SK-N-SH (cell line): Measurements from ENCODE around the gene LURAP1L. TPM values are rescaled to one million over a fixed set of nuclear protein-coding genes. Genes with fewer than 3 reads are reported as not detected.

ENCODE experiments used
- CTCF ChIA-PET: fragments of 300-600, 350-600 bp; formaldehyde crosslinking; extraction: SDS; loops from one replicate; lab custom pipeline; 2021; lab: Yijun Ruan, JAX
- POLR2A ChIA-PET: fragments of 350-600 bp; sonication (Branson Sonifier 250); formaldehyde crosslinking; extraction: SDS; loops from one replicate; lab custom pipeline; 2020; ENCODE audit warnings: antibody characterized with exemption, inconsistent platforms; lab: Yijun Ruan, JAX
- DNase-seq: peaks from one replicate; pipeline ENCODE4 v3.0.0; 2012
- H2AFZ ChIP-seq: fragments of 200-600 bp; sonication (generic); 2 replicates; pipeline ENCODE4 v1.8.1; 2016; ENCODE audit warnings: antibody characterized with exemption, mild to moderate bottlenecking, low read depth
- H3F3A ChIP-seq: fragments of 200-600 bp; sonication (generic); replicated peaks from 2 replicates; pipeline ENCODE3; 2016; ENCODE audit warnings: antibody characterized with exemption, mild to moderate bottlenecking; ENCODE audit not compliant: insufficient read depth
- H3K27ac ChIP-seq, 2 experiments: fragments of 200-500 bp in 1 of 2; fragments of 200-600 bp in 1 of 2; sonication (Bioruptor generic) in 1 of 2; sonication (generic), shearing (Covaris generic) in 1 of 2; 2 replicates each; pipeline versions ENCODE4 v1.5.1 to v1.6.1; 2014 to 2016; ENCODE audit warnings: low read depth in 2 of 2, inconsistent platforms in 1 of 2, low read length in 1 of 2, mild to moderate bottlenecking in 1 of 2, mixed read lengths in 1 of 2
- H3K27me3 ChIP-seq: fragments of 200-600 bp; sonication (generic), shearing (Covaris generic); 2 replicates; pipeline ENCODE4 v1.6.1; 2016; ENCODE audit warnings: mixed run types; ENCODE audit not compliant: insufficient read depth
- H3K36me3 ChIP-seq, 2 experiments: fragments of 200-500 bp in 1 of 2; fragments of 200-600 bp in 1 of 2; sonication (Bioruptor generic) in 1 of 2; sonication (generic) in 1 of 2; replicated peaks in 1 of 2; 2 replicates each; pipeline versions ENCODE3 to v1.5.1; 2014 to 2016; ENCODE audit warnings: low read length in 1 of 2, mild to moderate bottlenecking in 1 of 2; ENCODE audit not compliant: insufficient read depth in 2 of 2, control insufficient read depth in 1 of 2
- H3K4me1 ChIP-seq, 2 experiments: fragments of 200-500 bp in 1 of 2; fragments of 200-600 bp in 1 of 2; sonication (Bioruptor generic) in 1 of 2; sonication (generic), shearing (Covaris generic) in 1 of 2; 2 replicates each; pipeline versions ENCODE4 v1.5.1 to v1.6.1; 2014 to 2016; ENCODE audit warnings: low read depth in 1 of 2, low read length in 1 of 2, mixed run types in 1 of 2; ENCODE audit not compliant: insufficient read depth in 2 of 2, control insufficient read depth in 1 of 2
- H3K4me2 ChIP-seq: fragments of 200-600 bp; sonication (generic), shearing (Covaris generic); 2 replicates; pipeline ENCODE4 v1.6.1; 2017; ENCODE audit warnings: mixed run types
- H3K4me3 ChIP-seq, 2 experiments: fragments of 200-500 bp in 1 of 2; fragments of 200-600 bp in 1 of 2; sonication (Bioruptor generic) in 1 of 2; sonication (generic), shearing (Covaris generic) in 1 of 2; 2 replicates each; pipeline versions ENCODE4 v1.5.1 to v1.8.1; 2014 to 2016; ENCODE audit warnings: low read depth in 2 of 2, inconsistent platforms in 1 of 2, low read length in 1 of 2, mild to moderate bottlenecking in 1 of 2, mixed read lengths in 1 of 2, moderate library complexity in 1 of 2
- H3K79me2 ChIP-seq: fragments of 200-600 bp; sonication (generic); 2 replicates; pipeline ENCODE4 v1.8.1; 2017; ENCODE audit warnings: mild to moderate bottlenecking; ENCODE audit not compliant: insufficient read depth
- H3K9ac ChIP-seq: fragments of 200-600 bp; sonication (generic); 2 replicates; pipeline ENCODE4 v1.6.1; 2017; ENCODE audit warnings: mixed run types
- H3K9me2 ChIP-seq: fragments of 200-600 bp; sonication (generic); 2 replicates; pipeline ENCODE4 v1.6.1; 2017; ENCODE audit warnings: mixed run types
- H3K9me3 ChIP-seq: fragments of 200-600 bp; sonication (generic); 2 replicates; pipeline ENCODE4 v1.6.1; 2017; ENCODE audit warnings: mixed run types, mild to moderate bottlenecking, moderate library complexity
- H4K20me1 ChIP-seq: fragments of 200-600 bp; sonication (generic); 2 replicates; pipeline ENCODE4 v1.6.1; 2017; ENCODE audit warnings: mild to moderate bottlenecking, mixed run types; ENCODE audit not compliant: insufficient read depth
- CHD2 ChIP-seq: fragments of 150-350 bp; IDR thresholded peaks from 2 replicates; pipeline ENCODE4 v1.6.1; 2018; ENCODE audit warnings: low read length; ENCODE audit not compliant: partially characterized antibody
- CTCF ChIP-seq: fragments of 200-600 bp; sonication (generic); IDR thresholded peaks from 2 replicates; pipeline ENCODE4 v1.6.1; 2017; ENCODE audit warnings: antibody characterized with exemption, mild to moderate bottlenecking, moderate library complexity
- EP300 ChIP-seq, 2 experiments: IDR thresholded peaks; 2 replicates each; pipeline versions ENCODE4 v1.4.0 to v1.6.1; 2012; ENCODE audit warnings: borderline replicate concordance in 1 of 2, low read depth in 1 of 2, low read length in 1 of 2
- FOSL2 ChIP-seq: IDR thresholded peaks from 2 replicates; pipeline ENCODE4 v1.4.0; 2012; ENCODE audit warnings: low read depth, mild to moderate bottlenecking, moderate library complexity, borderline replicate concordance
- FOXJ3 ChIP-seq: sonication (generic); formaldehyde crosslinking; IDR thresholded peaks from 2 replicates; pipeline ENCODE4 v1.5.1; 2020; ENCODE audit warnings: mild to moderate bottlenecking, missing genetic modification reagents
- GABPA ChIP-seq: IDR thresholded peaks from 2 replicates; pipeline ENCODE4 v1.4.0; 2012; ENCODE audit warnings: low read depth, mild to moderate bottlenecking
- GATA2 ChIP-seq: sonication (generic); formaldehyde crosslinking; IDR thresholded peaks from 2 replicates; pipeline ENCODE4 v1.5.0; 2020; ENCODE audit warnings: mild to moderate bottlenecking, missing genetic modification reagents
- JUND ChIP-seq: IDR thresholded peaks from 2 replicates; pipeline ENCODE4 v1.4.0; 2012
- MAX ChIP-seq: IDR thresholded peaks from 2 replicates; pipeline ENCODE4 v1.4.0; 2012; ENCODE audit warnings: low read depth
- MXI1 ChIP-seq: IDR thresholded peaks from 2 replicates; pipeline ENCODE4 v1.6.1; 2012; ENCODE audit warnings: mild to moderate bottlenecking, low read depth, low read length, improper control_type of control experiment
- NRF1 ChIP-seq: IDR thresholded peaks from 2 replicates; pipeline ENCODE4 v1.6.1; 2012; ENCODE audit warnings: low read depth, mild to moderate bottlenecking, low read length
- RAD21 ChIP-seq: IDR thresholded peaks from 2 replicates; pipeline ENCODE4 v1.6.1; 2012; ENCODE audit warnings: mild to moderate bottlenecking, low read length
- RFX5 ChIP-seq: IDR thresholded peaks from 2 replicates; pipeline ENCODE4 v1.6.1; 2012; ENCODE audit warnings: mild to moderate bottlenecking, improper control_type of control experiment, low read length
- RXRA ChIP-seq: IDR thresholded peaks from 2 replicates; pipeline ENCODE4 v1.4.0; 2012; ENCODE audit warnings: low read depth, mild to moderate bottlenecking, borderline replicate concordance
- SIN3A ChIP-seq: IDR thresholded peaks from 2 replicates; pipeline ENCODE4 v1.6.1; 2012; ENCODE audit warnings: low read depth, mild to moderate bottlenecking, low read length, moderate library complexity, borderline replicate concordance
- SMC3 ChIP-seq: IDR thresholded peaks from 2 replicates; pipeline ENCODE4 v1.6.1; 2012; ENCODE audit warnings: low read depth, low read length, improper control_type of control experiment
- TAF1 ChIP-seq: IDR thresholded peaks from 2 replicates; pipeline ENCODE4 v1.6.1; 2012; ENCODE audit warnings: low read depth, mild to moderate bottlenecking, low read length, moderate library complexity, borderline replicate concordance
- TCF12 ChIP-seq: IDR thresholded peaks from 2 replicates; pipeline ENCODE4 v1.4.0; 2012
- TEAD4 ChIP-seq: IDR thresholded peaks from 2 replicates; pipeline ENCODE4 v1.4.0; 2012; ENCODE audit warnings: mild to moderate bottlenecking, borderline replicate concordance; ENCODE audit not compliant: insufficient read depth
- USF1 ChIP-seq: IDR thresholded peaks from 2 replicates; pipeline ENCODE4 v1.4.0; 2012; ENCODE audit warnings: low read depth, borderline replicate concordance
- USF2 ChIP-seq: fragments of 150-350 bp; IDR thresholded peaks from 2 replicates; pipeline ENCODE4 v1.6.1; 2017; ENCODE audit warnings: antibody characterized with exemption, low read length, low read depth, borderline replicate concordance
- YY1 ChIP-seq: IDR thresholded peaks from 2 replicates; pipeline ENCODE4 v1.4.0; 2012; ENCODE audit warnings: low read depth, mild to moderate bottlenecking
- WGBS: methylation state at CpG from one replicate; pipeline ENCODE4 v1.1.6; 2017; ENCODE audit warnings: low lambda C conversion rate; 5-methylcytosine and 5-hydroxymethylcytosine counted together
- polyA plus RNA-seq, 3 experiments: library from polyadenylated mRNA; depleted of rRNA; stranded (reverse); fragments of >200 nt; gene quantifications; 2 replicates each; pipeline ENCODE4 v1.2.3, GENCODE V29; 2012
- TF ChIP-seq, protein P1 (sequence below): fragments of 150-350 bp; IDR thresholded peaks from 2 replicates; pipeline ENCODE4 v1.6.1; 2016; ENCODE audit warnings: mild to moderate bottlenecking, low read depth, low read length
- TF ChIP-seq, protein P2 (sequence below): IDR thresholded peaks from 2 replicates; pipeline ENCODE4 v1.4.0; 2012; ENCODE audit warnings: low read depth, borderline replicate concordance

Gene LURAP1L, protein sequence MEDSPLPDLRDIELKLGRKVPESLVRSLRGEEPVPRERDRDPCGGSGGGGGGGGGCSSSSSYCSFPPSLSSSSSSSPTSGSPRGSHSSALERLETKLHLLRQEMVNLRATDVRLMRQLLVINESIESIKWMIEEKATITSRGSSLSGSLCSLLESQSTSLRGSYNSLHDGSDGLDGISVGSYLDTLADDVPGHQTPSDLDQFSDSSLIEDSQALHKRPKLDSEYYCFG
- 3.4 and 4.0 TPM in 2 replicates for polyA plus RNA-seq (2012; rRNA removed)
- polyA plus RNA-seq (2012; cell fraction: cytosol; rRNA removed) = 2.8 and 2.9 TPM in 2 replicates
- polyA plus RNA-seq (2012; cell fraction: nucleus; rRNA removed) = 5.0 and 8.9 TPM in 2 replicates

DNA sequence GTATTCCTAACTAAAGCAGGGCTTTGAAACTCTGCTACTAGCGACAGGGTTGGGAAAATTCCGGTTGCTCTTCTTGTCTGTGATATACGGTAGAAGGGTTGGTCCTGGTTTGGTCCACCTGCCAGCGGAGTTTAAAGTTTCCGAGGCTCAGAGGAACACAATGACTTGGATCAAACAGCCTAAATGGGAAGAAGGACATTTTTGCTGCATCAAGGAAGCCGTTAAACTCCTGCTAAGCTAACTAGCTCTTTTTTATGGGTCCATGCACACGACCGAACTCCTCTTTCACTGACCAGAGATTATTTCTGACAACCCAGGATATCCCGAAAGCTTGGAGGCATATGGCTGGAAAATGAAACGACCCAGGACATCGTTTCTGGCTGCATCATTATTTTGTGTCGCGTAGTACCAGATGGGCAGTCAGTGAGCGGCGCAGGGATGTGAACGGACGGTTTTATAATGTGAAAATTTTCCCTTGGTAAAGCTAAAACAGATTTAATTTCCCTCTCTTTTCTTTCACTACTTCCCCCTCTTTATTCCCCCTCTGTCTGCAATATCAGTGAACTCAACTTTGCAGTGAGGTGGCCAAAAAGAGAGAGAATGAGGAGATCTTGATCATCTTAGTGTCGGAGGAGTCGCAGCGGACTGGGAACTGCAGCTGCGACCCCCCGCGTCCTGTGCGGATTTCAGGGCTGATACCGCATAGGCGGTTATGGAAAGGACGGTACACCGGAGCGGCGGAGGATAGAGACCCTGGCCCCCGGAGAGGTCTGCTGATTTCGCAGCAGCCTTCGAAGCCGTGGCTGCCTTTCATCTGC lies at the start of gene LURAP1L:
TSS of gene LURAP1L (plus strand) at position 160 of the 818 bp plus-strand sequence. CDS start 696 bp downstream, outside the sequence.
- no peaks in the 10 kb centered on the region for H3K79me2 ChIP-seq
- WGBS = under 1% methylated on average over 28 of the region's 34 CpGs
- H3K4me2 ChIP-seq = peak within 1 kb of the TSS; percentile 85
- no peaks in the 10 kb centered on the region for H3K27me3 ChIP-seq
- peak within 1 kb of the TSS; percentile 64 to 87; a peak in 3 of 4 replicates for H3K27ac ChIP-seq
- ChIA-PET POLR2A (interaction anchor here (1.0 to 2.0 kb wide), 4 partner anchors 39 to 108 kb away, joined by 3 to 14 read pairs (median 3); no protein-coding TSS in a partner anchor), CTCF (interaction anchor here (0.9 to 3.2 kb wide), 24 partner anchors 16 to 350 kb away, joined by 3 to 21 read pairs (median 6); no protein-coding TSS in a partner anchor)
- H3K36me3 ChIP-seq = no peaks in the 10 kb centered on the region
- H3F3A ChIP-seq = peaks cover 8% of the 10 kb centered on the region
- H3K9ac ChIP-seq = peak within 1 kb of the TSS; percentile 63; the same call in 1 of the 2 replicates
- H3K9me3 ChIP-seq = no peaks in the 10 kb centered on the region
- H3K4me1 ChIP-seq = peaks cover 0 to 5% of the 10 kb centered on the region in 2 experiments; a peak in 2 of 4 replicates
- peak; percentile 59 for DNase-seq
- peak within 1 kb of the TSS; percentile 74 to 75 for H3K4me3 ChIP-seq
- H3K9me2 ChIP-seq = no peaks in the 10 kb centered on the region
- H2AFZ ChIP-seq = peak within 1 kb of the TSS; percentile 98
- H4K20me1 ChIP-seq = no peaks in the 10 kb centered on the region
- TF ChIP-seq TCF12 = no peak
- no peak for TF ChIP-seq USF1
- TF ChIP-seq EP300 (IDR thresholded peaks at IDR 0.05; ENCODE audit: borderline replicate concordance in 1 of 2, low read depth in 1 of 2, low read length in 1 of 2) = no peak
- no peak for TF ChIP-seq SMC3
- TF ChIP-seq GABPA = no peak
- TF ChIP-seq CTCF = no peak
- TF ChIP-seq CHD2 = no peak
- TF ChIP-seq JUND = no peak
- TF ChIP-seq RAD21 = peak; percentile 14; the same call in 1 of the 2 replicates
- peak; percentile 35; the same call in 1 of the 2 replicates for TF ChIP-seq MAX
- no peak for TF ChIP-seq TEAD4
- no peak for TF ChIP-seq FOSL2
- TF ChIP-seq, protein P1, sequence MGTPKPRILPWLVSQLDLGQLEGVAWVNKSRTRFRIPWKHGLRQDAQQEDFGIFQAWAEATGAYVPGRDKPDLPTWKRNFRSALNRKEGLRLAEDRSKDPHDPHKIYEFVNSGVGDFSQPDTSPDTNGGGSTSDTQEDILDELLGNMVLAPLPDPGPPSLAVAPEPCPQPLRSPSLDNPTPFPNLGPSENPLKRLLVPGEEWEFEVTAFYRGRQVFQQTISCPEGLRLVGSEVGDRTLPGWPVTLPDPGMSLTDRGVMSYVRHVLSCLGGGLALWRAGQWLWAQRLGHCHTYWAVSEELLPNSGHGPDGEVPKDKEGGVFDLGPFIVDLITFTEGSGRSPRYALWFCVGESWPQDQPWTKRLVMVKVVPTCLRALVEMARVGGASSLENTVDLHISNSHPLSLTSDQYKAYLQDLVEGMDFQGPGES = no peak
- peak; percentile 16; the same call in 1 of the 2 replicates for TF ChIP-seq GATA2 (CRISPR knock-in tag)
- TF ChIP-seq FOXJ3 (CRISPR knock-in tag) = no peak
- TF ChIP-seq RXRA = no peak
- TF ChIP-seq NRF1 = no peak
- TF ChIP-seq RFX5 = no peak
- TF ChIP-seq TAF1 = no peak
- TF ChIP-seq, protein P2, sequence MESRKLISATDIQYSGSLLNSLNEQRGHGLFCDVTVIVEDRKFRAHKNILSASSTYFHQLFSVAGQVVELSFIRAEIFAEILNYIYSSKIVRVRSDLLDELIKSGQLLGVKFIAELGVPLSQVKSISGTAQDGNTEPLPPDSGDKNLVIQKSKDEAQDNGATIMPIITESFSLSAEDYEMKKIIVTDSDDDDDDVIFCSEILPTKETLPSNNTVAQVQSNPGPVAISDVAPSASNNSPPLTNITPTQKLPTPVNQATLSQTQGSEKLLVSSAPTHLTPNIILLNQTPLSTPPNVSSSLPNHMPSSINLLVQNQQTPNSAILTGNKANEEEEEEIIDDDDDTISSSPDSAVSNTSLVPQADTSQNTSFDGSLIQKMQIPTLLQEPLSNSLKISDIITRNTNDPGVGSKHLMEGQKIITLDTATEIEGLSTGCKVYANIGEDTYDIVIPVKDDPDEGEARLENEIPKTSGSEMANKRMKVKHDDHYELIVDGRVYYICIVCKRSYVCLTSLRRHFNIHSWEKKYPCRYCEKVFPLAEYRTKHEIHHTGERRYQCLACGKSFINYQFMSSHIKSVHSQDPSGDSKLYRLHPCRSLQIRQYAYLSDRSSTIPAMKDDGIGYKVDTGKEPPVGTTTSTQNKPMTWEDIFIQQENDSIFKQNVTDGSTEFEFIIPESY = no peak
- TF ChIP-seq YY1 = peak; percentile 55; the same call in 1 of the 2 replicates
- TF ChIP-seq SIN3A = peak; percentile 34; the same call in 1 of the 2 replicates
- no peak for TF ChIP-seq USF2
- TF ChIP-seq MXI1 = peak; percentile 66; the same call in 1 of the 2 replicates
